Measurements from ENCODE around the gene NAPA.

DNA sequence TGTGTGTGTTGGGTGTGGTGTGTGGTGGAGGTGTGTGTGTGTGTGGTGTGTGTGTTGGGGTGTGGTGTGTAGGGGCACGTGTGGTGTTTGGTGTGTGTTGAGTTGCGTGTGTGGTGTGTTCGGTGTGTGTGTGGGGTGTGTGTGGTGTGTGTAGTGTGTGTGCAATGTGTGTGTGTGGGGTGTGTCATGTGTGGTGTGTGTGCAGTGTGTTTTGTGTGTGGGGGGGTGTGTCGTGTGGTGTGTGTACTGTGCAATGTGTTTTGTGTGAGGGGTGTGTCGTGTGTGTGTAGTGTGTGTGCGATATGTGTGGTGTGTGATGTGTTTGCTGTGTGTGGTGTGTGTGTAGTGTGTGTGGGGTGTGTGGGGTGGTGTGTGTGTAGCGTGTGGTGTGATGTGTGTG, 24.8 kb downstream of the NAPA start:
- TF ChIP-seq, protein P1, sequence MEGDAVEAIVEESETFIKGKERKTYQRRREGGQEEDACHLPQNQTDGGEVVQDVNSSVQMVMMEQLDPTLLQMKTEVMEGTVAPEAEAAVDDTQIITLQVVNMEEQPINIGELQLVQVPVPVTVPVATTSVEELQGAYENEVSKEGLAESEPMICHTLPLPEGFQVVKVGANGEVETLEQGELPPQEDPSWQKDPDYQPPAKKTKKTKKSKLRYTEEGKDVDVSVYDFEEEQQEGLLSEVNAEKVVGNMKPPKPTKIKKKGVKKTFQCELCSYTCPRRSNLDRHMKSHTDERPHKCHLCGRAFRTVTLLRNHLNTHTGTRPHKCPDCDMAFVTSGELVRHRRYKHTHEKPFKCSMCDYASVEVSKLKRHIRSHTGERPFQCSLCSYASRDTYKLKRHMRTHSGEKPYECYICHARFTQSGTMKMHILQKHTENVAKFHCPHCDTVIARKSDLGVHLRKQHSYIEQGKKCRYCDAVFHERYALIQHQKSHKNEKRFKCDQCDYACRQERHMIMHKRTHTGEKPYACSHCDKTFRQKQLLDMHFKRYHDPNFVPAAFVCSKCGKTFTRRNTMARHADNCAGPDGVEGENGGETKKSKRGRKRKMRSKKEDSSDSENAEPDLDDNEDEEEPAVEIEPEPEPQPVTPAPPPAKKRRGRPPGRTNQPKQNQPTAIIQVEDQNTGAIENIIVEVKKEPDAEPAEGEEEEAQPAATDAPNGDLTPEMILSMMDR (IDR thresholded peaks at IDR 0.05): no peak
- TF ChIP-seq POLR2A (IDR thresholded peaks at IDR 0.05): no peak

Data from thyroid gland (tissue), 4 donors.